K562 (cell line): ENCODE results near the gene HNMT. TPM values are rescaled to one million over a fixed set of nuclear protein-coding genes. Genes with fewer than 3 reads are reported as not detected.

ENCODE experiments used
- ATF7 ChIP-seq: fragments of 450-650 bp; IDR thresholded peaks from 2 replicates; pipeline ENCODE4 v1.7.1; 2014; ENCODE audit warnings: mild to moderate bottlenecking, moderate library complexity
- CHD4 ChIP-seq: fragments of 200-600 bp; sonication (generic); IDR thresholded peaks from 3 replicates; pipeline ENCODE4 v1.6.1; 2012; ENCODE audit warnings: low read depth, mild to moderate bottlenecking, mixed read lengths, low read length, inconsistent platforms; ENCODE audit not compliant: insufficient read depth, insufficient replicate concordance, poor library complexity, severe bottlenecking
- NFE2L1 ChIP-seq: fragments of 450-650 bp; IDR thresholded peaks from 2 replicates; pipeline ENCODE4 v1.6.1; 2016; ENCODE audit warnings: missing genetic modification characterization, low read depth, mild to moderate bottlenecking, missing compliant biosample characterization, moderate library complexity, borderline replicate concordance
- POU5F1 ChIP-seq: fragments of 150-350 bp; IDR thresholded peaks from 2 replicates; pipeline ENCODE4 v1.6.1; 2014; ENCODE audit warnings: borderline replicate concordance, low read length, low read depth, mild to moderate bottlenecking; ENCODE audit not compliant: partially characterized antibody
- polyA plus RNA-seq, 8 experiments: library from polyadenylated mRNA; depleted of rRNA in 4 of 8; stranded (reverse) in 5 of 8; unstranded in 3 of 8; fragments of >200 nt; fragmentation: Nextera tagmentation in 2 of 8; fragmentation: Illumina TruSeq in 1 of 8; extraction: Ambion mirVana in 2 of 8; extraction: Trizol in 1 of 8; gene quantifications; 2 replicates each; pipeline versions ENCODE4 v1.2.1 to v1.2.3, GENCODE V29; 2011 to 2014; ENCODE audit warnings: inconsistent platforms in 1 of 8, missing spikeins in 1 of 8
- total RNA-seq, 7 experiments: library from RNA; depleted of rRNA in 6 of 7; stranded (reverse); fragments of >200 nt in 6 of 7; fragmentation: Illumina TruSeq in 2 of 7; extraction: Trizol in 2 of 7; gene quantifications; 2 replicates each; pipeline versions ENCODE4 v1.2.1 to v1.2.3, GENCODE V29; 2011 to 2021; ENCODE audit warnings: low replicate concordance in 1 of 7
- TF ChIP-seq, protein P1 (sequence below): fragments of 250-450 bp; sonication (Bioruptor Pico); IDR thresholded peaks from 2 replicates; pipeline ENCODE4 v1.8.0; 2021; ENCODE audit warnings: mild to moderate bottlenecking, moderate library complexity
- TF ChIP-seq, protein P2 (sequence below): sonication (generic); formaldehyde crosslinking; IDR thresholded peaks from 2 replicates; pipeline ENCODE4 v1.8.1; 2022; ENCODE audit warnings: missing genetic modification reagents

Gene HNMT
- total and polyA plus RNA-seq, 9 of the 15 experiments (the other 6 are each of a cell fraction or from before 2014, with no cell fraction given), result 3.1 to 10.9 (median 5.3) TPM

GRCh38 chr2:137946227-137946626, 18.0 kb upstream of the HNMT start (continued):
- TF ChIP-seq, protein P1, sequence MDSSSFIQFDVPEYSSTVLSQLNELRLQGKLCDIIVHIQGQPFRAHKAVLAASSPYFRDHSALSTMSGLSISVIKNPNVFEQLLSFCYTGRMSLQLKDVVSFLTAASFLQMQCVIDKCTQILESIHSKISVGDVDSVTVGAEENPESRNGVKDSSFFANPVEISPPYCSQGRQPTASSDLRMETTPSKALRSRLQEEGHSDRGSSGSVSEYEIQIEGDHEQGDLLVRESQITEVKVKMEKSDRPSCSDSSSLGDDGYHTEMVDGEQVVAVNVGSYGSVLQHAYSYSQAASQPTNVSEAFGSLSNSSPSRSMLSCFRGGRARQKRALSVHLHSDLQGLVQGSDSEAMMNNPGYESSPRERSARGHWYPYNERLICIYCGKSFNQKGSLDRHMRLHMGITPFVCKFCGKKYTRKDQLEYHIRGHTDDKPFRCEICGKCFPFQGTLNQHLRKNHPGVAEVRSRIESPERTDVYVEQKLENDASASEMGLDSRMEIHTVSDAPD (CRISPR knock-in tag), result no peak
- TF ChIP-seq ATF7 (no peak), POU5F1 (no peak), CHD4 (no peak), NFE2L1 (tag) (no peak)
- TF ChIP-seq, protein P2, sequence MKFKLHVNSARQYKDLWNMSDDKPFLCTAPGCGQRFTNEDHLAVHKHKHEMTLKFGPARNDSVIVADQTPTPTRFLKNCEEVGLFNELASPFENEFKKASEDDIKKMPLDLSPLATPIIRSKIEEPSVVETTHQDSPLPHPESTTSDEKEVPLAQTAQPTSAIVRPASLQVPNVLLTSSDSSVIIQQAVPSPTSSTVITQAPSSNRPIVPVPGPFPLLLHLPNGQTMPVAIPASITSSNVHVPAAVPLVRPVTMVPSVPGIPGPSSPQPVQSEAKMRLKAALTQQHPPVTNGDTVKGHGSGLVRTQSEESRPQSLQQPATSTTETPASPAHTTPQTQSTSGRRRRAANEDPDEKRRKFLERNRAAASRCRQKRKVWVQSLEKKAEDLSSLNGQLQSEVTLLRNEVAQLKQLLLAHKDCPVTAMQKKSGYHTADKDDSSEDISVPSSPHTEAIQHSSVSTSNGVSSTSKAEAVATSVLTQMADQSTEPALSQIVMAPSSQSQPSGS (CRISPR knock-in tag), result no peak
